H1 (cell line): ENCODE results near the gene FOXS1. TPM values are rescaled to one million over a fixed set of nuclear protein-coding genes. Genes with fewer than 3 reads are reported as not detected.

Experiments
- CHD1 ChIP-seq: IDR thresholded peaks from 2 replicates; pipeline ENCODE4 v1.6.1; 2012; ENCODE audit warnings: low read depth, low read length, improper control_type of control experiment
- KDM5A ChIP-seq: fragments of 200-600 bp; IDR thresholded peaks from 2 replicates; pipeline ENCODE4 v1.7.1; 2012; ENCODE audit warnings: mild to moderate bottlenecking, low read length, inconsistent platforms, mixed read lengths
- MAFK ChIP-seq: IDR thresholded peaks from 2 replicates; pipeline ENCODE4 v1.6.1; 2012; ENCODE audit warnings: low read depth, mild to moderate bottlenecking, improper control_type of control experiment, low read length
- POLR2A ChIP-seq, 2 experiments: IDR thresholded peaks; 1 replicate in 1 of 2; 2 replicates in 1 of 2; pipeline ENCODE4 v1.6.1; 2011; ENCODE audit warnings: low read depth in 2 of 2, low read length in 2 of 2, mild to moderate bottlenecking in 2 of 2; ENCODE audit errors: control extremely low read depth in 1 of 2
- RNF2 ChIP-seq: fragments of 200-900, 300-1000 bp; sonication (generic); IDR thresholded peaks from 2 replicates; pipeline ENCODE4 v1.7.1; 2016; ENCODE audit warnings: borderline replicate concordance, low read depth, mild to moderate bottlenecking, antibody characterized with exemption, low read length; ENCODE audit not compliant: poor library complexity, severe bottlenecking; ENCODE audit errors: missing control alignments
- polyA plus RNA-seq, 7 experiments: library from polyadenylated mRNA; depleted of rRNA in 3 of 7; stranded (reverse) in 5 of 7; unstranded in 2 of 7; fragments of >200 nt in 5 of 7; fragments of 200-250 nt in 2 of 7; gene quantifications; 1 replicate in 5 of 7; 2 replicates in 1 of 7; 4 replicates in 1 of 7; pipeline versions ENCODE4 v1.2.1 to v1.2.3, GENCODE V29; 2011 to 2013; ENCODE audit warnings: missing spikeins in 2 of 7, mixed read lengths in 2 of 7
- total RNA-seq: library from RNA; stranded (reverse); fragmentation: NEBNext Ultra II Directional; extraction: Animal tissue kit (Norgen Biotek cat#: 25700); gene quantifications from 2 replicates; pipeline ENCODE4 v1.2.1, GENCODE V29; 2021
- TF ChIP-seq, protein P1 (sequence below): IDR thresholded peaks from 2 replicates; pipeline ENCODE4 v1.6.1; 2012; ENCODE audit warnings: inconsistent platforms

Gene FOXS1
- total and polyA plus RNA-seq, 2 of the 8 experiments (the other 6 are each of a cell fraction or from before 2014, with no cell fraction given), result 0.45 TPM; not detected in 1

DNA sequence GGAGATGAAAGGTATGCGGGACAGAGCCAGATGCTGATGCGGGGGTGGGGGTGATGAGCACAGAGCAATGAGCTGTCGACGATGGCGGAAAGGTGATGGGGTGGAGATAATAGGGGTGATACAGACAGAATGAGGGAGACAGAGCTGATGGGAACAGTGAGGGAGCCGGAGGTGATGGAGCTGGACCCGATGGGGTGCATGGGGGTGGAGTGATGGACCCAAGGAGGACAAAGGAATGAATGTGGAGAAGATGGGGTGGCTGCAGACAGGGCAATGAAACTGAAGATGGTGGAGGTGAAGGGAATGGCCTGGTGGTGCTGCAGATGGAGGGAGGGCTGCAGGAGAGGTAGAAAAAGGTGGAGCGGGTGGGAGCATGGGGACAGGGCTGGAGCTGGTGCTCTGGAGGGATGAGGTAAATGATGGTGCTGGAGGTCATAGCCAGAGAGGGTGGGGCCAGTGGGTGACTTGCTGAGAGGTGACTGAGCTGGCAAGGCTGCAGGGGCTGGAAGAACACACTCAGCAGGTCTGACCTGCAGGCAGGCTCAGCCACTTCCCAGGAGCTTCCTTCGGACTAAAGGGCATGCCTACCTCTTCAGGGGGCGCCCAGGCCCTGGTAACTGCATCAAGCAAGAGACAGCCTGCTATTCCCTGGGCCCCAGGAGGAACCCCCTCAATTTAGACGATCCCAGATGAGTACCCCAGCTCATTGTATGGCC, 6.0 kb upstream of the FOXS1 start (continued):
- TF ChIP-seq, protein P1, sequence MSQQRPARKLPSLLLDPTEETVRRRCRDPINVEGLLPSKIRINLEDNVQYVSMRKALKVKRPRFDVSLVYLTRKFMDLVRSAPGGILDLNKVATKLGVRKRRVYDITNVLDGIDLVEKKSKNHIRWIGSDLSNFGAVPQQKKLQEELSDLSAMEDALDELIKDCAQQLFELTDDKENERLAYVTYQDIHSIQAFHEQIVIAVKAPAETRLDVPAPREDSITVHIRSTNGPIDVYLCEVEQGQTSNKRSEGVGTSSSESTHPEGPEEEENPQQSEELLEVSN, result no peak
- TF ChIP-seq CHD1, result no peak
- TF ChIP-seq RNF2, result no peak
- no peak for TF ChIP-seq KDM5A
- TF ChIP-seq MAFK, result no peak
- TF ChIP-seq POLR2A (IDR thresholded peaks at IDR 0.05; ENCODE audit: control extremely low read depth in 1 of 2, low read depth in 2 of 2, low read length in 2 of 2), result no peak
